NCI-H2029 treated with DMSO at 0.1 percent for 48 hours (cell line): ENCODE data around the gene CHD3.

Experiments
- DNase-seq: peaks from one replicate; lab custom pipeline; 2025; lab: John Stamatoyannopoulos, UW

The CHD3 gene

DNA sequence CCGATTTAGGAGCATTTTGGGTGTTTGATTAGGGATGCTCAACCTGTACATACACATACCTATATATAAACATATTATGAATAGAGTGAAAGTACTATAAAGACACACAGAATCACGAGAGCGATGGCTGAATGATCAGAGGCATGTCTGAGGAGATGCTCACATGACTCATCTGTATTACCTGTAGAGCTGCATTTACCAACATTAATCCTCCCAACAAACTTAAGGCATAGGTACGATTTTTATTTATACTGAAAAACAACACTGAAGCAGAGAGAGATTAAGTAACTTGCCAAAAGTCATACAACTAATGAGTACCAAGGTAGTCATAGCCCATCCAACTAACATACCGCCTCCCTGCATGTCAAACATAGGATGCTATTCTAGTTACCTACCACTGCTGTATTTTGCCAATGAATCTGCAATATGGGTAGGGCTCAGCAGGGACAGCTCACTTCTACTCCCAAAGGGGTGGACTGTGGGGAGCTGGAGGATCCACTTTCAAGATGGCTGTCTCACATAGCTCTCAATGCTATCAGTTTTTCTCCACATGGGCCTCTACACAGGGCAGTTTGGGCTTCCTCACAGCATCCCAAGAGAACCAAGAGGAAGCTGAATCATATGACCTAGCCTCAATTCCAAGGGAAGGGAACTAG is 23.5 kb upstream of the CHD3 start:
- no peak for DNase-seq

GRCh38 chr17:7867881-7868329 is 20.7 kb upstream of the CHD3 start:
- DNase-seq: no peak

DNA sequence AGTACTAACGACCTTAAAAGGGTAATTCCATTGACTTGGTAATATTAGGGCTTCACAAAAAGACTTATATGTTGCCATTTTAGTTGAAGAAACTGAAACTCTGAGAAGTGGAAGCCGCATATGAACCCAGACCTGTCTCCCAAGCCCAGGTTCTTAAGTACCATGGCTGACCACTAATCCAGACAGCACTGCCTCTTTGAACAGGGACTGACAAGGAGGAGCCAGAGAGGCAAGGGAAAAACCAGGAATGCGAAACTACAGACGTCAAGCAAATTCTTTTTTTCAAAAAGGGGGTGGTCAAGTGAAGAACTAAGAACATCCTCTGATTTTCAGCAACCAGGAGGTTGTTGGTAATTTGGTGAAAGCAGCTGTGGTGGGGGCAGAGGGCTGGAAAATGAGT is 15.5 kb upstream of the CHD3 start:
- no peak for DNase-seq

DNA sequence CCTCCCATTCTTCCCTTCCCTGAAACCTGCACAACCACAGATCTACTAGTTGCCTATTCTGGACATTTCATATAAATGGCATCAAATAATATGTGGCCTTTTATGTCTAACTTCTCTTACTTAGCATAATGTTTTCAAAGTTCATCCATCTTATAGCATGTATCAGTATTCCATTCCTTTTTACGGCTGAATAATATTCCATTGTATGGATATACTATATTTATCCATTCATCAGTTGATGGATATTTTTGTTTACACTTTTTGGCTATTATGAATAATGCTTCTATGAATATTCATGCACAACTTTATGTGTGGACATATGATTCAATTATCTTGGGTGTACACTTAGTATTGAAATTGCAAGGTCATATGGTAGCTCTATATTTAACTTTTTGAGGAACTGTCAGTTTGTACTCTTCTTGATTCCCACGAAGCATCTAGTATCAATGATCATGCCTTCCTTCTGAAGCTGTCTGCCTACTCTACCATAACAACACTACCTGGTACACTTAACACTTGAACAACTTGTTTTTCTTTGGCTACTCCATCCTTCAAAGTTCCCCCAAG is 12.7 kb upstream of the CHD3 start:
- no peak for DNase-seq

GRCh38 chr17:7878234-7878633 is 10.4 kb upstream of the CHD3 start:
- no peak for DNase-seq

- no peak for DNase-seq
Observed at GRCh38 chr17:7880076-7880868, 8.3 kb upstream of the CHD3 start.

DNA sequence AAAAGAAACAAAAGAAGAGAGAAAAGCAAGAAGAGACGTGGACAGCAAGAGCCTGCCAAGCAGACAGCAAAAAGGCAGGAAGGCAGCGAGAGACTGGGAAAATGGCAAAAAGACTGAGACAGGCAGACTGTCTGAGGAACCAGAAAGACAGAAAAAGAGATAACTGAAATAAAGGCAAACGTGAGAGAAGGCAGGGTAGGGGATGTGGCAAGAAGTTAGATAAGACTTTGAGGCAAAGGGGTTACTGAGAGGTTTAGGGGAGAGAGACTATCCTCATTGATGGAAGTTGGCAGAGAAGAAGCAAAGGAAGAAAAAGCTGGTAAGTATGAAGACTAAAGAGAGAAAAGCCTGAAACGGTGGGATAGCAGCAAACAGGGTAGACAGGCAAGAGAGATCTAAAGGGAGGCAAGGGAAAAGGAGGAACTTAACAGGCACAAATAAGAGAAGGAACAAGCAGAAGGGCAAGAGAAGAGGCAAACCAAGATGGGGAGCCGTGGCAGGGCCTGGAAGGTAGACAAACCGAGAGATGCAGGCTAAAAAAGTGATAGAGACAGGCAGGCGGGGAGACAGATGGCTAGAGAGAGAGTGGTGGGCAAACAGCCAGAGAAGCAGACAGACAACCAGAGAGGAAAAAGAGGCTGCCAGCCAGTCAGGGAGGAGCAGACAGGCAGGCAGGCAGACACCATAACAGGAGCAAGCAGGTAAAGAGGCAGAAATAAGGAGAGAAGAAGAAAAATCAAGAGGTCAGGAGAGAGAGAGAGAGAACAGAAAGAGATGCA is 7.1 kb upstream of the CHD3 start:
- DNase-seq: peak; percentile 61

DNA sequence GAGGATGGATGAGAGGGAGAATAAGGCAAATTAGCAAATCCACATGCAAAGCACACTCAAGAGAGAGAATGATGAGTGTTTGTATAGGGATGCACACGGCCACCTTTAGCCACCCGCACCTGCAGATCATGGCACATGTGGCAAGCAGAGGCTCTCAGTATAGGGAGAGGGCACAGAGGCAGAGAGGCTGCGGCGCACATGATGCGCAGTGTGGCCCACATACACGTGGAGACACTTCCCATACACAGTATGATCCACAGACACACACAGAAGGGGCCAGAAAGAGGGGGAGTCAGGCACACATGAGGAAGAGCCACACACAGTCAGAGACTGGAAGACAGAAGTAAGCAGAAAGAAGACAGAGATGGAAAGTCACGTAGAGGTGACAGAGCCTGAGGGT is 6.5 kb upstream of the CHD3 start:
- DNase-seq: no peak

DNA sequence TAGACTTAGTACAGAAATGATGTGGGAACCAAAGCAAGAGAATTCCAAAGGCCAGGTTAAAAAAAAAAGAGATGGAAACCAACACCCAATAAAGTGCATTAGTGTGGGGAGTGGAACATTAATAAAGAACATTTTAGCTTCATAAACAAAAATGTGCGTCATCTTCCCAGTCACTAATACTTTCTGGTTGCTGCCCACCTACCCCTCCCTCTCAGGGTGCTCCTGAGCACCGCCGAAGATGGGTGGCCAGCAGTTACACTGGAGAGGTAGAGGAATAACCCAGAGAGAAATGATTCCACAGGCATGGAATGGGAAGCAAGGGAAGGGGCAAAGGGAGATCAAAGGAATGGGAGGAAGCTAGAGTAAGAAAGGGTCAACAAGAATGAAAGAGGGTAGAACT is 6.0 kb upstream of the CHD3 start:
- no peak for DNase-seq

- no peak for DNase-seq
Observed at GRCh38 chr17:7883781-7884386, 4.7 kb upstream of the CHD3 start.

DNA sequence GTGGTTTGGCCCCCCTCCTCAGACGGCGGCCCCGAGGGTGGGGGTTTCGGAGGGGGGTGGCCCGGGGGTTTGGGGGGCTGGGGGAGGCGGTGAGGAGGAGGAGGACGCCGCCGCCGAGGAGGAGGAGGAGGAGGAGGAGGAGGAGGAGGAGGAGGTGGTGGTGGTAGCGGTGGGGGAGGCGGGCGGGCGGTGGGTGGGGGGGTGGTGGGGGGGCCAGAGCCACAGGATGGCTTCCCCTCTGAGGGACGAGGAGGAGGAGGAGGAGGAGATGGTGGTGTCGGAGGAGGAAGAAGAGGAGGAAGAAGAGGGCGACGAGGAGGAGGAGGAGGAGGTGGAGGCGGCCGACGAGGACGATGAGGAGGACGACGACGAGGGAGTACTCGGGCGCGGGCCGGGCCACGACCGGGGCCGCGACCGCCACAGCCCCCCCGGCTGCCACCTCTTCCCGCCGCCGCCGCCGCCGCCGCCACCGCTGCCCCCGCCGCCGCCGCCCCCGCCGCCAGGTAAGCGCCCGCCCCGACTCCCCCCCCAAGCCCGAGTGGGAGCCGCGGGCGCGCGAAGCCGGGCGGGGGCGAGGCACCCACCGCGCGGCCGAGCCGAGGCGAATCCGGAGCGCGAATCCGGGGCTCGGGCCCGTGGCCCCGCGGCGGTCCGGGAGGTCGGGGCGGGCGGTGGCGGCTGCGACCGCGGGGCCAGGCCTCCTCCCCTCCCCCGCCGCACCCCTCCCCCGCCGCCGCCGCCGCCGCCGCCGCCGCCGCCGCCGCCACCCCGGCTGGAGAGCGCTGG is 3.8 kb upstream of the CHD3 start:
- no peak for DNase-seq

DNA sequence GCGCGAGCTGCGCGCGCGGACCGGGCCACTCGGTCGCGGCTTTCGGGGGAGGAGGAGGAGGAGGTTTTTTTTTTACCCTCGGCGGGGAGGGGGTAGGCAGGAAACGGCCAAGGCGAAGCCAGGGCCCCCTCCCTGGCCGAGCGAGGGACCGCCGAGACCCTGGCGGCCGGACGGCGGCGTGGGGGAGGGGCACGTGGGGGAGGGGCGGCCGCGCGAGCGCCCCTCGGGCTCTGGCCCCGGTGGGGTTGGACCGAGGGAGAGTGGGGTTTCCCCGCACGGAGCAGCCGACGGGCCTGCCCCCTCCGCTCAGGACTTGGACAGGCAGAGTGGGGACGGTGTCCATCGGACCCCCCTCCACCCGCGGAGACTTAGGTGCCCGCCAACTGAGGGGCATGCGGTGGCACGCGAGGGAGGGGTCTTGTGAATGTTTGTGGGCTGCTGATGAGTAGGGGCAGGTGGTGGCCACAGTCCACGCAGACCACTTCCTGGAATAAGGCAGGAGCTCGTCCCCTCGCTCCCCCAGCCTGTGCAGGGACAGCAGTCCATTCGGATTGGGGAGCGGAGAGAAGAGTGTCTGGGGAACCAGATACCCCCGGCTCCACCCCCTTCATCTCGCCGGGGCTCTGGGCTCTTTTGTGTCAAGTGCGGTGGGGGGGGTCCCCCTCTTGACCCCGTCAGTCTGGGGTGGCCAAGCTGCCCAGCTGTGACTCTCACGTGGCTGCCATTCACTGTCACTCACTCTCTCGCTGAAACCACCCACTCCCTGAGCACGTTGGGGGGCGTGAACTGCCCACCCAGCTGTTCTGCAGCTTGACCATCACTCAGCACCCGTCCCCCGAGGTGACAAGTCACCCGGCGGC is 3.0 kb upstream of the CHD3 start:
- DNase-seq: no peak

GRCh38 chr17:7886227-7887037 is 2.2 kb upstream of the CHD3 start:
- DNase-seq: peak; percentile 16

DNA sequence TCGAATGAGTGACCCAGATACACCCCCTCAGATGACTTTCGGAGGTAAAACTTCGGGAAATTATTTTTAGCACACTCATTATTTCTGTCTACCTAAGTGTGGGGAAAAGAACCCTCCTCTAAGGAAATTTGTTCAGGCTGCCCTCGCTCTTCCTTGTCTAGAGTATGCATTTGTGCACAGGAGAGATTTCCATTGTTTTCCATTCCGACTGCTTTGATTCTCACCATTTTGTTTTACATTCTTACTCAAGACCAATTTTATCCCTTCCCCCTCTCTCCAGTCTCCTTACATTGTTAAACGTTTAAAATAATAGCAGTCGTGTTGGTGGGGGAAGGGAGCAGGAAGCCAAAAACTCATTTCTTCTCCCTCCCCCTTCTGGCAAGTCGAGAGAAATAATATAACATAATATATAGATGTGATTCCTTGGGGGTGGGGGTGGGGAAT is 1.5 kb upstream of the CHD3 start:
- peak; percentile 65 for DNase-seq

DNA sequence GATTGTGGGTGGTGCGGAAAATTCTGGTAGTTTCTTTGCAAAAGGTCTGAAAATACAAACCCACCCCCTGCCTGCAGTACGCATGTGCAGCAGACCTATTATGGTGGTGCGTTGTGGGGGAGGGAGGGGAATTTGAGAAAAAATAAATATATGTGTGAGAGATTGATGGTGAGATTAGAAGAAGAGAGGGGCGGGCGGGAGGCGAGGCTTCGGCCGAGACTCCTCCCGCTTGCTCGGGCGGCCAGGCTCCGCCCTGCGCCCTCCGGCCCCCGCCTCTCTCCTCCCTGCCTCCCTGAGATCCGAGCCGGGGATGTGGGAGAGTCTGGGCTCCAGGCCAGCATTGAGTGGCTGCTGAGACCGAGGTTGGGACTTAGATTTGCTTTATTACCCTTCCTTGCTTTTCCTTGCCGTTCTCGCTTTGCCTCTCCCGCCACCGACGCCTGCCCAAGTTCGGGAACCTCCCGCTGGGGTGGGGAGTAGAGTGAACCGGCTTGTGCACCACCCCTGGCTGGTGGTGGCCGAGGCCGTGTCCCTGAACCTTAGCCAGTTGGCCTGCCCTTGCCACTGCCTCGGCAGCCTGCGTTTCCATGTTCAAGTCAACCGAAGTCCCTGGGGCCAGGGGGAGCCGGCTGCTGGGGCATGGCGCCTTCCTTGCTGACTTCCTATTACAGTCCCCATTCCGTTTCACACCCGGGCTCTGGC is 956 bp upstream of the CHD3 start:
- DNase-seq: peak; percentile 85

GRCh38 chr17:7889166-7889955 is 772 bp downstream of the CHD3 start:
- DNase-seq: peak; percentile 72

DNA sequence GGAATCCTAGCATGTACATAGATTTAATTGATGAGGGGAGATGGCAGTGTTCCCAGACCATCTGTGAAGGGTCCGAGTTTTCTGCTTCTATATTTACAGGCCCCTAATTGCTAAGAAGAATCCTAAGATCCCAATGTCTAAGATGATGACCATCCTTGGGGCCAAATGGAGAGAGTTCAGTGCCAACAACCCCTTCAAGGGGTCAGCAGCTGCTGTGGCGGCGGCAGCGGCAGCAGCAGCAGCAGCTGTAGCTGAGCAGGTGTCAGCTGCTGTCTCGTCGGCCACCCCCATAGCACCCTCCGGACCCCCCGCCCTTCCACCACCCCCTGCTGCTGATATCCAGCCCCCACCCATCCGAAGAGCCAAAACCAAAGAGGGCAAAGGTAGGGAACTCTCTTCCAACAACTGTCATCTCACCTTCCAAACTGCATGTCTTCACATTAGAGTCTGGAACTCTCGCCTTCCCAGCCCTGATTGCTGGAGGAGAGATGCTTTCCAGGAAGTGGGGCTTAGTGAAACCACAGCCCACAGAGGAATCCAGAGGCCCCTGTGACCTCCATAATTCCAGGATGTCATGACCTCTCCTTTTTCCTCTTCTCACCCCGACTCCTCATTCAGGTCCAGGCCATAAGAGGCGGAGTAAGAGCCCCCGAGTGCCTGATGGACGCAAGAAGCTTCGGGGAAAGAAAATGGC is 4.7 kb downstream of the CHD3 start:
- no peak for DNase-seq
